ENCODE data around the gene EPHA10.

The EPHA10 gene

DNA sequence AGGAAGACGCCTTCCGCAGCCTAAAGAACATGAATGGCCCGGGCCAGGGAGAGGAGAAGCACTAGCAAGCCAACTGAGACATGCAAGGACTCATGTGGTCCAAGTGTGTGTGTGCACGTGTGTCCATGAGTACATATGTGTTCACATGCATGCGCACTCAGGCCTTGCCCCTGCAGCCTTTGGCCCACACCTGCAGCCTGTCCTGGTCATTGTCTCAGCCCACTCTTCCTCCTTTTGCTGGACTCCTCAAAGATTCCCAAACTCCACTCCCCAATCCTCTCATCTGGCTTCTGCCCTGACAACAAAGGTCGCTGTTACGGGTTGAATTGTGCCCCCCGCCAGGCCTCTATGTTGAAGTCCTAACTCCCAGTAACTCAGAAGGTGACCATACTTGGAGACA lies 50.7 kb downstream of the EPHA10 start:
- no peaks in the 10 kb centered on the region for H3K36me3 Mint-ChIP-seq (ENCODE audit: insufficient read depth)
- no peak overlapping the region for H3K27ac Mint-ChIP-seq (ENCODE audit: low read depth)
- no peak overlapping the region for H3K4me3 Mint-ChIP-seq
- no peaks in the 10 kb centered on the region for H3K27me3 Mint-ChIP-seq
- ATAC-seq (replicated peaks; ENCODE audit: extremely low read depth, poor library complexity, severe bottlenecking) (no peak), DNase-seq (ENCODE audit: low spot score in 2 of 2) (no peak)
- H3K4me1 Mint-ChIP-seq = no peaks in the 10 kb centered on the region
- H3K9me3 Mint-ChIP-seq = no peaks in the 10 kb centered on the region

- DNase-seq (ENCODE audit: low spot score in 2 of 2) (no peak), ATAC-seq (replicated peaks; ENCODE audit: extremely low read depth, poor library complexity, severe bottlenecking) (no peak)
- H3K9me3 Mint-ChIP-seq = no peaks in the 10 kb centered on the region
- H3K4me3 Mint-ChIP-seq = no peak overlapping the region
- no peaks in the 10 kb centered on the region for H3K4me1 Mint-ChIP-seq
- no peak overlapping the region for H3K27ac Mint-ChIP-seq (ENCODE audit: low read depth)
- H3K36me3 Mint-ChIP-seq (ENCODE audit: insufficient read depth) = peaks cover 11% of the 10 kb centered on the region
- H3K27me3 Mint-ChIP-seq = no peaks in the 10 kb centered on the region
Observed at GRCh38 chr1:37708471-37708870, 56.4 kb downstream of the EPHA10 start.

DNA sequence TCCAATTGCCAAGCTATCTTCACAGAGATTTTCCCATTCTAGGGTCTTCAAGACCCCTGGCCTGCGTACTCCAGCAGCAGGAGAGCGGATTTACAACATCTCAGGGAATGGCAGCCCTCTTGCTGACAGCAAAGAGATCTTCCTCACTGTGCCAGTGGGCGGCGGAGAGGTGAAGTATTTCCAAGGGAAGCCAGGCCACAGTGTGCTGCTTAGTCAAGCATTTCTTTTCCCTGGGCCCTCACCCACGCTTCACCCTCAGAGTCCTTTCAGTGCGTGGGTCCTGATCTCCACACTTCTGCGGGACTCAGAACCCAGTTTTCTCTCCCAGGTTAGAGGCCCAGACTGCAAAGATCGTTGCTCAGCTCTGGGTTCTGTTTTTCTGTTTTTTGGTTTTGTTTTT lies 59.5 kb downstream of the EPHA10 start:
- no peak for ATAC-seq (replicated peaks; ENCODE audit: extremely low read depth, poor library complexity, severe bottlenecking)
- Mint-ChIP-seq H3K4me1 (no peaks in the 10 kb centered on the region), H3K4me3 (no peak overlapping the region), H3K27me3 (no peaks in the 10 kb centered on the region), H3K27ac (ENCODE audit: low read depth) (no peak overlapping the region), H3K36me3 (ENCODE audit: insufficient read depth) (peaks cover 16% of the 10 kb centered on the region), H3K9me3 (no peaks in the 10 kb centered on the region)
- no peak for DNase-seq (ENCODE audit: low spot score in 2 of 2)

DNA sequence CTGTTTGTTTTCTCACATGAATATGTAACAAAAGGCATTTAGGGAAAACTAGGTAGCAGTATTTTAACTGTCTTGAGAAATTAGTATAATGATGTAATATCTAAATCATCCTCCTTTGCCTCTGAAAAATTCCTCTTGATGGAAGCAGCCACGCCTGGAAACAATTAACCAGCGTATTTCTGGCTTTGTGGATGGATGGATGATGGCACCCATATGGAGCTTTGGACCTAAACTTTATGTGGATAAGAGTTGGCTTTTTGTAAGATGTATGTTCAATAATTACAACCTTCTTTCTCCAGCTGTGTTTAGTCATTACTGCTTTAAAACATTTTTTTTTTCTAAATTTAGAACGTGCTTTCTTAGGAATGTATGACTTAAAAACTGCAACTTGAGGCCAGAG lies 60.0 kb downstream of the EPHA10 start:
- no peaks in the 10 kb centered on the region for H3K4me1 Mint-ChIP-seq
- H3K36me3 Mint-ChIP-seq (ENCODE audit: insufficient read depth) = peaks cover 16% of the 10 kb centered on the region
- H3K27ac Mint-ChIP-seq (ENCODE audit: low read depth) = no peak overlapping the region
- no peaks in the 10 kb centered on the region for H3K9me3 Mint-ChIP-seq
- DNase-seq (ENCODE audit: low spot score in 2 of 2) (no peak), ATAC-seq (replicated peaks; ENCODE audit: extremely low read depth, poor library complexity, severe bottlenecking) (no peak)
- H3K27me3 Mint-ChIP-seq = no peaks in the 10 kb centered on the region
- H3K4me3 Mint-ChIP-seq = no peak overlapping the region

DNA sequence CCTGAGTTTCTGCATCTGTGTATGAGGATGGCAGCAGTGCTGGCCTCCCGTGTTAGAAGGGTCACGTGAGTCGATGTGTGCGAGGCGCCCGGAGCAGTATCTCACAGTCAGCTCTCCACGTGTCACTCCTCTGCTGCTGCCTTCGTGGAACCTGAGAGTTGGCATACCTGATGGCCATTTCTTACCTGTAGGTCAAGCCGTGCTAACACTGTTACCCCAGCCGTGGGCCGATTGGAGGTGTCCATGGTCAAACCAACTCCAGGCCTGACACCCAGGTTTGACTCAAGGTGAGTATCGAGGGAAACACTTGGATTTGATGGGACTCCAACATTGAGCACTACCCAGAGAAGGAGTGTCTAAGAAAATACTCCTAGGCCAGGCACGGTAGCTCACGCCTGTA lies 61.9 kb downstream of the EPHA10 start:
- peaks cover 13% of the 10 kb centered on the region for H3K4me1 Mint-ChIP-seq
- no peaks in the 10 kb centered on the region for H3K9me3 Mint-ChIP-seq
- H3K27me3 Mint-ChIP-seq = no peaks in the 10 kb centered on the region
- peaks cover 16% of the 10 kb centered on the region for H3K36me3 Mint-ChIP-seq (ENCODE audit: insufficient read depth)
- DNase-seq (ENCODE audit: low spot score in 2 of 2) = no peak
- no peak for ATAC-seq (replicated peaks; ENCODE audit: extremely low read depth, poor library complexity, severe bottlenecking)
- H3K4me3 Mint-ChIP-seq = no peak overlapping the region
- H3K27ac Mint-ChIP-seq (ENCODE audit: low read depth) = no peak overlapping the region

- ATAC-seq (replicated peaks; ENCODE audit: extremely low read depth, poor library complexity, severe bottlenecking) (no peak), DNase-seq (ENCODE audit: low spot score in 2 of 2) (no peak)
- H3K4me1 Mint-ChIP-seq = peaks cover 13% of the 10 kb centered on the region
- peak overlapping the region; percentile 1 for H3K27ac Mint-ChIP-seq (ENCODE audit: low read depth)
- peaks cover 12% of the 10 kb centered on the region for H3K36me3 Mint-ChIP-seq (ENCODE audit: insufficient read depth)
- H3K27me3 Mint-ChIP-seq = no peaks in the 10 kb centered on the region
- no peaks in the 10 kb centered on the region for H3K9me3 Mint-ChIP-seq
- H3K4me3 Mint-ChIP-seq = no peak overlapping the region
Observed at GRCh38 chr1:37701051-37701450, 63.9 kb downstream of the EPHA10 start.

DNA sequence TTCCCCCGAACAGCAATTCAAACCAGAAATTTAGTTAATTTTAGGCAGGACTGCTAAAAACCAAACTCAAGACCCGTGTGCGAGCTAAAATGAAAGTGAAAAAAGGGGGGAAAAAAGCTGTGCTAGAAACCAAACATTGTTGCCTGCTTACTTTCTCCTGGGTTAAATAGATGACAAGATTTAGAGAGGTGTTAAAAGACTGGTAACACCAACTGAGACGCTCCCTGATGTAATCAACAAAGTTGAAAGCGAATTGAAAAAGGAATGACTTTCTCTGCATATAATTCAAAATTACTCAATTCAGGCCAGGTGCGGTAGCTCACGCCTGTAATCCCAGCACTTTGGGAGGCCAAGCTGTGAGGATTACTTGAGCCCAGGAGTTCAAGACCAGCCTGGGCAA lies 65.8 kb downstream of the EPHA10 start:
- Mint-ChIP-seq H3K36me3 (ENCODE audit: insufficient read depth) (peaks cover 5% of the 10 kb centered on the region), H3K27me3 (no peaks in the 10 kb centered on the region), H3K9me3 (no peaks in the 10 kb centered on the region), H3K4me3 (peak overlapping the region; percentile 78), H3K4me1 (peaks cover 13% of the 10 kb centered on the region), H3K27ac (ENCODE audit: low read depth) (peak overlapping the region; percentile 98)
- DNase-seq (ENCODE audit: low spot score in 2 of 2) (no peak), ATAC-seq (replicated peaks; ENCODE audit: extremely low read depth, poor library complexity, severe bottlenecking) (peak; percentile 65)

GRCh38 chr1:37697737-37698136 lies 67.2 kb downstream of the EPHA10 start:
- Mint-ChIP-seq H3K4me1 (peaks cover 13% of the 10 kb centered on the region), H3K4me3 (no peak overlapping the region), H3K27me3 (no peaks in the 10 kb centered on the region), H3K9me3 (no peaks in the 10 kb centered on the region), H3K27ac (ENCODE audit: low read depth) (no peak overlapping the region), H3K36me3 (ENCODE audit: insufficient read depth) (peaks cover 2% of the 10 kb centered on the region)
- ATAC-seq (replicated peaks; ENCODE audit: extremely low read depth, poor library complexity, severe bottlenecking) (no peak), DNase-seq (ENCODE audit: low spot score in 2 of 2) (no peak)

DNA sequence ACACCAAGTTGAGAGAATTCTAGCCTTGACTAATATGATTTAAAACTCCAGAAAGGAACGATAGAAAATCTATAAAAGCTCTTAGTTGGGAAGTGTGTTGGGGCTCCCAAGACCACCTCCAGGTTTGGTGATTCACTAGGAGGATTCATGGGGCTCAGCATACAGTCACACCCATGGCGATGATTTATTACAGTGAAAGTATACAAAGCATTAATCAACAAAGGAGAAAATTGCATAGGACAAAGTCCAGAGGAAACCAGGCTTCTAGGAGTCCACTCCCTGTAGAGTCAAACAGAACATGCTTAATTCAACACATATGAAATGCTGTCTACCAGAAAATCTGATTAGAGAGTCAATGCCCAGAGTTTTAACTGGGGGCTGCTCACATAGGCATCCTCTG lies 67.8 kb downstream of the EPHA10 start:
- ATAC-seq (replicated peaks; ENCODE audit: extremely low read depth, poor library complexity, severe bottlenecking) (no peak), DNase-seq (ENCODE audit: low spot score in 2 of 2) (no peak)
- peaks cover 13% of the 10 kb centered on the region for H3K4me1 Mint-ChIP-seq
- H3K4me3 Mint-ChIP-seq = no peak overlapping the region
- H3K27ac Mint-ChIP-seq (ENCODE audit: low read depth) = no peak overlapping the region
- H3K36me3 Mint-ChIP-seq (ENCODE audit: insufficient read depth) = no peaks in the 10 kb centered on the region
- no peaks in the 10 kb centered on the region for H3K9me3 Mint-ChIP-seq
- H3K27me3 Mint-ChIP-seq = no peaks in the 10 kb centered on the region

GRCh38 chr1:37692834-37693175 lies 72.1 kb downstream of the EPHA10 start:
- DNase-seq (ENCODE audit: low spot score in 2 of 2) = no peak
- ATAC-seq (replicated peaks; ENCODE audit: extremely low read depth, poor library complexity, severe bottlenecking) = no peak
- no peaks in the 10 kb centered on the region for H3K27me3 Mint-ChIP-seq
- H3K4me3 Mint-ChIP-seq = peak overlapping the region; percentile 89
- H3K4me1 Mint-ChIP-seq = peaks cover 35% of the 10 kb centered on the region
- H3K27ac Mint-ChIP-seq (ENCODE audit: low read depth) = no peak overlapping the region
- H3K36me3 Mint-ChIP-seq (ENCODE audit: insufficient read depth) = peaks cover 21% of the 10 kb centered on the region
- no peaks in the 10 kb centered on the region for H3K9me3 Mint-ChIP-seq

GRCh38 chr1:37692078-37692833 lies 72.7 kb downstream of the EPHA10 start, which contains the start of gene CDCA8:
TSS of gene CDCA8 (plus strand) at chr1:37692516. CDS start at chr1:37692691, 175 bp downstream.
- ATAC-seq (replicated peaks; ENCODE audit: extremely low read depth, poor library complexity, severe bottlenecking) (peak; percentile 91), DNase-seq (ENCODE audit: low spot score in 2 of 2) (peak; percentile 97 to 98)
- Mint-ChIP-seq H3K4me1 (peaks cover 36% of the 10 kb centered on the region), H3K27ac (ENCODE audit: low read depth) (peak within 1 kb of the TSS; percentile 76), H3K27me3 (no peaks in the 10 kb centered on the region), H3K4me3 (peak within 1 kb of the TSS; percentile 89), H3K9me3 (no peaks in the 10 kb centered on the region), H3K36me3 (ENCODE audit: insufficient read depth) (peaks cover 21% of the 10 kb centered on the region)

GRCh38 chr1:37691497-37692077 lies 73.3 kb downstream of the EPHA10 start:
- Mint-ChIP-seq H3K36me3 (ENCODE audit: insufficient read depth) (peaks cover 22% of the 10 kb centered on the region), H3K27ac (ENCODE audit: low read depth) (peak overlapping the region; percentile 76), H3K27me3 (no peaks in the 10 kb centered on the region), H3K9me3 (no peaks in the 10 kb centered on the region), H3K4me1 (peaks cover 36% of the 10 kb centered on the region), H3K4me3 (peak overlapping the region; percentile 89)
- no peak for DNase-seq (ENCODE audit: low spot score in 2 of 2)
- no peak for ATAC-seq (replicated peaks; ENCODE audit: extremely low read depth, poor library complexity, severe bottlenecking)

DNA sequence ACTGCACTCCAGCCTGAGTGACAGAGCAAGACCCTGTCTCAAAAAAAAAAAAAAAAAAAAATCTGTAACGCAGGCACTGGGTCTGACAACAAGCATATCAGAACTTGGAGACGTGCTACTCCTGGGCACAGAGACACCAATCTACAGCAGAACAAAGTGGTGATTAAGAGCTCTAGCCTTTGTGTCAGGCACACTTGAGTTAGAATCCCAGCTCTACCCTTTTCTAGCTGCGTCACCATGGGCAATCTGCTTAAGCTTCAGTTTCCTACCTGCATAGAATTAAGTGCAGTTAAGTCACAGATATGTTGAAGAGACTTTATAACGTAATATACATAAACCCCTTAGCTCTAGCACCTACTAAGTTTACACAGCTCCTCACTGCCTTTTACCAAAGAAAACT lies 76.0 kb downstream of the EPHA10 start:
- H3K27ac Mint-ChIP-seq (ENCODE audit: low read depth) = no peak overlapping the region

More for the DNA sequence above, 76.0 kb downstream of the EPHA10 start:
- Mint-ChIP-seq H3K4me3 (peak overlapping the region; percentile 89), H3K9me3 (no peaks in the 10 kb centered on the region), H3K4me1 (peaks cover 38% of the 10 kb centered on the region), H3K36me3 (ENCODE audit: insufficient read depth) (peaks cover 42% of the 10 kb centered on the region), H3K27me3 (no peaks in the 10 kb centered on the region)
- no peak for ATAC-seq (replicated peaks; ENCODE audit: extremely low read depth, poor library complexity, severe bottlenecking)
- DNase-seq (ENCODE audit: low spot score in 2 of 2) = no peak
